KMS-11 (cell line): ENCODE data around the gene CDC42EP2.

Experiments used
- H2AFZ ChIP-seq: fragments of 200-600 bp; sonication (generic); 2 replicates; pipeline ENCODE4 v1.6.1; 2016; ENCODE audit warnings: antibody characterized with exemption, mixed run types, low read depth
- H3K27ac ChIP-seq: fragments of 200-600 bp; sonication (generic); 2 replicates; pipeline ENCODE4 v1.6.1; 2016; ENCODE audit warnings: mild to moderate bottlenecking, mixed run types
- H3K27me3 ChIP-seq: fragments of 200-600 bp; sonication (generic); 2 replicates; pipeline ENCODE4 v1.6.1; 2017; ENCODE audit warnings: mild to moderate bottlenecking, low read depth, mixed run types, moderate library complexity; ENCODE audit not compliant: insufficient read depth
- H3K36me3 ChIP-seq: fragments of 200-600 bp; sonication (generic); 2 replicates; pipeline ENCODE4 v1.6.1; 2017; ENCODE audit warnings: mild to moderate bottlenecking, mixed run types; ENCODE audit not compliant: insufficient read depth
- H3K4me1 ChIP-seq: fragments of 200-600 bp; sonication (generic); 2 replicates; pipeline ENCODE4 v1.6.1; 2016; ENCODE audit warnings: mild to moderate bottlenecking, low read depth, mixed run types; ENCODE audit not compliant: poor library complexity, severe bottlenecking
- H3K4me2 ChIP-seq: fragments of 200-600 bp; sonication (generic); 2 replicates; pipeline ENCODE4 v1.7.0; 2016; ENCODE audit warnings: mild to moderate bottlenecking, mixed run types
- H3K4me3 ChIP-seq: fragments of 200-600 bp; sonication (generic); IDR thresholded peaks from 2 replicates; pipeline ENCODE4 v1.6.1; 2017; ENCODE audit warnings: low read depth, low read length, mixed read lengths; ENCODE audit not compliant: insufficient read depth
- H3K79me2 ChIP-seq: fragments of 200-600 bp; sonication (generic); 2 replicates; pipeline ENCODE4 v1.6.1; 2016; ENCODE audit warnings: low read depth, mixed run types; ENCODE audit not compliant: insufficient read depth
- H3K9ac ChIP-seq: fragments of 200-600 bp; sonication (generic); 2 replicates; pipeline ENCODE4 v1.6.1; 2016; ENCODE audit warnings: mild to moderate bottlenecking, mixed run types
- H4K20me1 ChIP-seq: fragments of 200-600 bp; sonication (generic); 2 replicates; pipeline ENCODE4 v1.6.1; 2016; ENCODE audit warnings: mild to moderate bottlenecking, mixed run types; ENCODE audit not compliant: insufficient read depth
- CTCF ChIP-seq: fragments of 200-600 bp; sonication (generic); conservative IDR thresholded peaks from 2 replicates; pipeline ENCODE4 v1.6.1; 2017; ENCODE audit warnings: low read depth, mild to moderate bottlenecking, antibody characterized with exemption, low read length, moderate library complexity, mixed read lengths

The CDC42EP2 gene

GRCh38 chr11:65295001-65295400 is 19.7 kb upstream of the CDC42EP2 start:
- no peak for TF ChIP-seq CTCF
- no peaks in the 10 kb centered on the region for H3K79me2 ChIP-seq
- H3K4me3 ChIP-seq, result no peak overlapping the region
- H3K36me3 ChIP-seq, result peaks cover 3% of the 10 kb centered on the region; the same call in 1 of the 2 replicates
- no peaks in the 10 kb centered on the region for H3K27me3 ChIP-seq
- H4K20me1 ChIP-seq, result no peaks in the 10 kb centered on the region
- peaks cover 18% of the 10 kb centered on the region for H3K4me1 ChIP-seq
- H3K4me2 ChIP-seq, result no peak overlapping the region
- no peak overlapping the region for H2AFZ ChIP-seq
- H3K27ac ChIP-seq, result no peak overlapping the region
- H3K9ac ChIP-seq, result no peak overlapping the region

GRCh38 chr11:65295571-65296341 is 18.9 kb upstream of the CDC42EP2 start:
- no peaks in the 10 kb centered on the region for H4K20me1 ChIP-seq
- no peaks in the 10 kb centered on the region for H3K79me2 ChIP-seq
- H3K27me3 ChIP-seq, result no peaks in the 10 kb centered on the region
- H3K4me3 ChIP-seq, result no peak overlapping the region
- H3K4me2 ChIP-seq, result no peak overlapping the region
- peaks cover 11% of the 10 kb centered on the region for H3K4me1 ChIP-seq
- H2AFZ ChIP-seq, result no peak overlapping the region
- no peak for TF ChIP-seq CTCF
- no peak overlapping the region for H3K9ac ChIP-seq
- H3K27ac ChIP-seq, result no peak overlapping the region
- H3K36me3 ChIP-seq, result peaks cover 3% of the 10 kb centered on the region; the same call in 1 of the 2 replicates

GRCh38 chr11:65297026-65297672 is 17.5 kb upstream of the CDC42EP2 start:
- Histone ChIP-seq H3K9ac (no peak overlapping the region), H3K27ac (no peak overlapping the region), H4K20me1 (no peaks in the 10 kb centered on the region), H3K4me1 (no peaks in the 10 kb centered on the region), H3K27me3 (no peaks in the 10 kb centered on the region), H3K4me3 (no peak overlapping the region), H3K79me2 (no peaks in the 10 kb centered on the region), H3K36me3 (peaks cover 3% of the 10 kb centered on the region; the same call in 1 of the 2 replicates), H3K4me2 (no peak overlapping the region), H2AFZ (no peak overlapping the region)
- TF ChIP-seq CTCF, result no peak

- no peak overlapping the region for H3K4me2 ChIP-seq
- H3K27me3 ChIP-seq, result no peaks in the 10 kb centered on the region
- H2AFZ ChIP-seq, result no peak overlapping the region
- H3K27ac ChIP-seq, result no peak overlapping the region
- no peaks in the 10 kb centered on the region for H3K79me2 ChIP-seq
- H3K9ac ChIP-seq, result no peak overlapping the region
- peaks cover 3% of the 10 kb centered on the region; the same call in 1 of the 2 replicates for H3K36me3 ChIP-seq
- no peaks in the 10 kb centered on the region for H3K4me1 ChIP-seq
- no peaks in the 10 kb centered on the region for H4K20me1 ChIP-seq
- no peak for TF ChIP-seq CTCF
- no peak overlapping the region for H3K4me3 ChIP-seq
Observed at GRCh38 chr11:65298131-65298535, 16.5 kb upstream of the CDC42EP2 start.
